Right lung (tissue), 5 donors: ENCODE results near the gene HNRNPM. TPM values are rescaled to one million over a fixed set of nuclear protein-coding genes. Genes with fewer than 3 reads are reported as not detected.

Source experiments
- DNase-seq, 2 donors: peaks; one replicate each; pipeline ENCODE4 v3.0.0-alpha.2; 2013
- polyA plus RNA-seq, 5 donors: library from polyadenylated mRNA; unstranded; fragments of 120-200 nt; gene quantifications; one replicate each; pipeline versions ENCODE4 v1.2.1 to v1.2.3, GENCODE V29; 2013; ENCODE audit warnings: inconsistent platforms in 1 of 5, low replicate concordance in 1 of 5; ENCODE audit not compliant: insufficient read length in 5 of 5, insufficient read depth in 1 of 5

The HNRNPM gene
- polyA plus RNA-seq, 5 donors: 281 to 444 (median 337) TPM

GRCh38 chr19:8483165-8483564, 38.4 kb downstream of the HNRNPM start:
- no peak for DNase-seq

GRCh38 chr19:8484331-8484894, 39.6 kb downstream of the HNRNPM start:
- no peak for DNase-seq

- no peak for DNase-seq
Measured at GRCh38 chr19:8485561-8486371, 41.0 kb downstream of the HNRNPM start.

- no peak for DNase-seq
Measured at GRCh38 chr19:8486661-8487136, 41.9 kb downstream of the HNRNPM start.

GRCh38 chr19:8487137-8487851, 42.5 kb downstream of the HNRNPM start:
- DNase-seq: no peak

GRCh38 chr19:8488365-8488764, 43.6 kb downstream of the HNRNPM start:
- no peak for DNase-seq

GRCh38 chr19:8489561-8490394, 45.0 kb downstream of the HNRNPM start:
- no peak for DNase-seq

GRCh38 chr19:8490395-8490760, 45.6 kb downstream of the HNRNPM start:
- no peak for DNase-seq

- no peak for DNase-seq
Measured at GRCh38 chr19:8490873-8491272, 46.1 kb downstream of the HNRNPM start.

GRCh38 chr19:8491574-8491973, 46.8 kb downstream of the HNRNPM start:
- DNase-seq: no peak

GRCh38 chr19:8494158-8494557, 49.4 kb downstream of the HNRNPM start:
- DNase-seq: no peak

- no peak for DNase-seq
Measured at GRCh38 chr19:8498295-8498694, 53.5 kb downstream of the HNRNPM start.

- no peak for DNase-seq
Measured at GRCh38 chr19:8499048-8499833, 54.5 kb downstream of the HNRNPM start.

GRCh38 chr19:8500158-8500557, 55.4 kb downstream of the HNRNPM start:
- DNase-seq: no peak

GRCh38 chr19:8501516-8501915, 56.7 kb downstream of the HNRNPM start:
- no peak for DNase-seq

GRCh38 chr19:8501981-8502380, 57.2 kb downstream of the HNRNPM start:
- DNase-seq: no peak

GRCh38 chr19:8503510-8503909, 58.7 kb downstream of the HNRNPM start:
- DNase-seq: no peak

GRCh38 chr19:8504171-8504570, 59.4 kb downstream of the HNRNPM start:
- no peak for DNase-seq

GRCh38 chr19:8504919-8505318, 60.1 kb downstream of the HNRNPM start:
- no peak for DNase-seq

GRCh38 chr19:8505680-8506401, 61.1 kb downstream of the HNRNPM start:
- peak; percentile 70 to 71 for DNase-seq
